ENCODE results near the gene ATF5.
A peak's percentile ranks its signal among the peaks of the same experiment; 100 is the strongest.
"Not testable (repeated sequence)": the region's sequence is repeated elsewhere in the genome, so short reads cannot be mapped to it uniquely, and the experiment has no call there.

ATF5 gene

GRCh38 chr19:49960980-49961379 is 32.0 kb downstream of the ATF5 start, which contains the start of gene SIGLEC11:
TSS of gene SIGLEC11 (minus strand) at chr19:49961172. CDS start at chr19:49961081, 91 bp downstream.
- DNase-seq (ENCODE audit: low spot score in 2 of 2); H3K36me3 Mint-ChIP-seq (ENCODE audit: insufficient read depth); ATAC-seq (replicated peaks; ENCODE audit: extremely low read depth, poor library complexity, severe bottlenecking); H3K9me3 Mint-ChIP-seq; H3K4me3 Mint-ChIP-seq; H3K27ac Mint-ChIP-seq (ENCODE audit: low read depth); H3K4me1 Mint-ChIP-seq: not testable (repeated sequence)
- peaks cover 24% of the 10 kb centered on the region for H3K27me3 Mint-ChIP-seq

DNA sequence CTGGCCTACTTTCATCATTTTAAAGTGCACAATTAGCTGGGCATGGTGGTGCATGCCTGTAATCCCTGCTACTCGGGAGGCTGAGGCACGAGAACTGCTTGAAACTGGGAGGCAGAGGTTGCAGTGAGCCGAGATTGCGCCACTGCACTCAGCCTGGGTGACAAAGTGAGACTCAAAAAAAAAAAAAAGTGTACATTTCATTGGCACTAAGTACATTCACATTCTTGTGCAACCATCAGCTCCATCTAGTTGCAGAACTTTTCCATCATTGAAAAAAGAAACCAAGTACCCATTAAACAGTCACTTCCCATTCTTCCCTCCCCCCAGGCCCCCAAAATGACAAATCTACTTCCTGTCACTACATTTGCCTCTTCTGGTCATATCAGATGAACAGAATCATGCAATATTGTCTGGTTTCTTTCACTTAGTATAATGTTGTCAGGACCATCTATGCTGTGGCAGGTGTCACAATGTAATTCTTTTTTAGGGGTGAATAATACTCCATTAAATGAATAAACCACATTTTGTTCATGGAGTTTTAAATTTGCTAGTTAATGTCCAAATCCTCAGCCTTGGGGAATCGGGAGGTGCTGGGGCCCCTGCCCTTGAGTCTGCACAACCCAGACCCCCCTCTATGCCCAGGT is 39.4 kb downstream of the ATF5 start:
- Mint-ChIP-seq H3K27ac (ENCODE audit: low read depth) (no peak overlapping the region), H3K27me3 (peaks cover 26% of the 10 kb centered on the region), H3K4me3 (no peak overlapping the region), H3K36me3 (ENCODE audit: insufficient read depth) (no peaks in the 10 kb centered on the region), H3K9me3 (no peaks in the 10 kb centered on the region), H3K4me1 (no peaks in the 10 kb centered on the region)
- DNase-seq (ENCODE audit: low spot score in 2 of 2) = no peak
- no peak for ATAC-seq (replicated peaks; ENCODE audit: extremely low read depth, poor library complexity, severe bottlenecking)

DNA sequence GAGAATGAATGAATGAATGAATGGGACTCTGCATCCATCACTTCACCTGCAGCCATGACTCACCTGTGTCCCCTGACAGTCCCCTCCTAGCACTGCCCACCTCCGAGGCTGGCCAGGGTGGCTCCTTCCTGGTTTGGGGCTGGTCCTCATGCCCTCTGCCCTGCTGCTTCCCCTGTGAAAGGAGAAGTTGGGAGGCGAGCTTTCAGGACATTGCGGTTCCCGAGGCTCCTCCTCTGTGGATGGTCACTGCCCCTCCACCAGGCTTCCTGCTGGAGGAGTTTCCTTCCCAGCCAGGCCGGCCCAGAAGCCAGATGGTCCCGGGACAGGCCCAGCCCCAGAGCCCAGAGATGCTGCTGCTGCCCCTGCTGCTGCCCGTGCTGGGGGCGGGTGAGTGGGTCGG is 40.4 kb downstream of the ATF5 start:
- not testable (repeated sequence) for H3K4me1 Mint-ChIP-seq; H3K9me3 Mint-ChIP-seq; H3K36me3 Mint-ChIP-seq (ENCODE audit: insufficient read depth); H3K4me3 Mint-ChIP-seq; DNase-seq (ENCODE audit: low spot score in 2 of 2); ATAC-seq (replicated peaks; ENCODE audit: extremely low read depth, poor library complexity, severe bottlenecking); H3K27ac Mint-ChIP-seq (ENCODE audit: low read depth)
- H3K27me3 Mint-ChIP-seq = peaks cover 21% of the 10 kb centered on the region

DNA sequence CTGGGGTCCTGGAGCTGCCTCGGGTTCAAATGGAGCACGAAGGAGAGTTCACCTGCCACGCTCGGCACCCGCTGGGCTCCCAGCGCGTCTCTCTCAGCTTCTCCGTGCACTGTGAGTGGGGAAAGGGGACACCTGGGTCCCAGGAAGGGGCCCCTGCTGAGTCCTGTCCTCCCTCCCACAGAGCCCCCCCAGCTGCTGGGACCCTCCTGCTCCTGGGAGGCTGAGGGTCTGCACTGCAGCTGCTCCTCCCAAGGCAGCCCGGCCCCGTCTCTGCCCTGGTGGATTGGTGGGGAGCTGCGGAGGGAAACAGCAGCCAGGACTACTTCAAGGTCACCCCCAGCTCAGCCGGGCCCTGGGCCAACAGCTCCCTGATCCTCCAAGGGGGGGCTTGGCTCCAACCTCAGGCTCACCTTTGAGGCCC is 43.0 kb downstream of the ATF5 start:
- Mint-ChIP-seq H3K9me3 (no peaks in the 10 kb centered on the region), H3K36me3 (ENCODE audit: insufficient read depth) (peaks cover 8% of the 10 kb centered on the region), H3K27me3 (peaks cover 8% of the 10 kb centered on the region), H3K27ac (ENCODE audit: low read depth) (peak overlapping the region; percentile 29), H3K4me1 (peaks cover 5% of the 10 kb centered on the region), H3K4me3 (no peak overlapping the region)
- DNase-seq (ENCODE audit: low spot score in 2 of 2) (no peak), ATAC-seq (replicated peaks; ENCODE audit: extremely low read depth, poor library complexity, severe bottlenecking) (no peak)

DNA sequence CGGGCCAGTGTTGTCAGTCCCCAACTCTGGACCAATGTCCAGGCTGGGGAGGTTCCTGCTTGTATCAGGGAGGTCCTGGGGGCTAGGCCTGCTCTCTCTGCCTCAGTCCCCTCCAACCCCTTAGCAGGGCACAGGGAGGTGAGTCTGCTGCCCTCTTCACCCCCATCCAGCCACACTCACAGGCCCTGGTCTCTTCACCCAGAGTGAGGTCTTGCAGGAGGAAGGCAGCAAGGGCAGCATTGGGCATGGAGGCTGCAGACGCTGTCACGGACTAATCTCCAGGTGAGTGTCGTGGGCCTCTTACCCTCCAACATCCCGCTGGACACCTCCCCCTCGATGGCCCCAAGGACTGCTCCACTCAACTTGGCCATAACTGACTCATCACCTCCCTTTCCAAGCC is 43.8 kb downstream of the ATF5 start:
- no peak for ATAC-seq (replicated peaks; ENCODE audit: extremely low read depth, poor library complexity, severe bottlenecking)
- H3K27me3 Mint-ChIP-seq = peaks cover 8% of the 10 kb centered on the region
- peaks cover 5% of the 10 kb centered on the region for H3K4me1 Mint-ChIP-seq
- no peak overlapping the region for H3K4me3 Mint-ChIP-seq
- no peaks in the 10 kb centered on the region for H3K9me3 Mint-ChIP-seq
- peaks cover 8% of the 10 kb centered on the region for H3K36me3 Mint-ChIP-seq (ENCODE audit: insufficient read depth)
- H3K27ac Mint-ChIP-seq (ENCODE audit: low read depth) = no peak overlapping the region
- DNase-seq (ENCODE audit: low spot score in 2 of 2) = no peak

- no peak overlapping the region for H3K4me3 Mint-ChIP-seq
- H3K36me3 Mint-ChIP-seq (ENCODE audit: insufficient read depth) = peaks cover 8% of the 10 kb centered on the region
- ATAC-seq (replicated peaks; ENCODE audit: extremely low read depth, poor library complexity, severe bottlenecking) (no peak), DNase-seq (ENCODE audit: low spot score in 2 of 2) (no peak)
- no peaks in the 10 kb centered on the region for H3K9me3 Mint-ChIP-seq
- peaks cover 5% of the 10 kb centered on the region for H3K4me1 Mint-ChIP-seq
- H3K27ac Mint-ChIP-seq (ENCODE audit: low read depth) = peak overlapping the region; percentile 63
- H3K27me3 Mint-ChIP-seq = peaks cover 2% of the 10 kb centered on the region
Measured at GRCh38 chr19:49973987-49974386, 45.0 kb downstream of the ATF5 start.

GRCh38 chr19:49975051-49975450 is 46.0 kb downstream of the ATF5 start:
- Mint-ChIP-seq H3K36me3 (ENCODE audit: insufficient read depth) (peaks cover 10% of the 10 kb centered on the region), H3K4me1 (peaks cover 5% of the 10 kb centered on the region), H3K4me3 (no peak overlapping the region), H3K27ac (ENCODE audit: low read depth) (no peak overlapping the region), H3K27me3 (no peaks in the 10 kb centered on the region), H3K9me3 (no peaks in the 10 kb centered on the region)
- DNase-seq (ENCODE audit: low spot score in 2 of 2) (no peak), ATAC-seq (replicated peaks; ENCODE audit: extremely low read depth, poor library complexity, severe bottlenecking) (no peak)

GRCh38 chr19:49976496-49976895 is 47.5 kb downstream of the ATF5 start:
- peak overlapping the region; percentile 80 for H3K27ac Mint-ChIP-seq (ENCODE audit: low read depth)
- peaks cover 5% of the 10 kb centered on the region for H3K4me1 Mint-ChIP-seq
- ATAC-seq (replicated peaks; ENCODE audit: extremely low read depth, poor library complexity, severe bottlenecking) (no peak), DNase-seq (ENCODE audit: low spot score in 2 of 2) (no peak)
- no peak overlapping the region for H3K4me3 Mint-ChIP-seq
- H3K27me3 Mint-ChIP-seq = no peaks in the 10 kb centered on the region
- no peaks in the 10 kb centered on the region for H3K9me3 Mint-ChIP-seq
- H3K36me3 Mint-ChIP-seq (ENCODE audit: insufficient read depth) = peaks cover 12% of the 10 kb centered on the region

GRCh38 chr19:49977076-49977475 is 48.1 kb downstream of the ATF5 start:
- no peak for DNase-seq (ENCODE audit: low spot score in 2 of 2)
- Mint-ChIP-seq H3K4me3 (no peak overlapping the region), H3K9me3 (no peaks in the 10 kb centered on the region), H3K27me3 (no peaks in the 10 kb centered on the region), H3K36me3 (ENCODE audit: insufficient read depth) (peaks cover 14% of the 10 kb centered on the region), H3K27ac (ENCODE audit: low read depth) (peak overlapping the region; percentile 80), H3K4me1 (peaks cover 5% of the 10 kb centered on the region)
- ATAC-seq (replicated peaks; ENCODE audit: extremely low read depth, poor library complexity, severe bottlenecking) = no peak

DNA sequence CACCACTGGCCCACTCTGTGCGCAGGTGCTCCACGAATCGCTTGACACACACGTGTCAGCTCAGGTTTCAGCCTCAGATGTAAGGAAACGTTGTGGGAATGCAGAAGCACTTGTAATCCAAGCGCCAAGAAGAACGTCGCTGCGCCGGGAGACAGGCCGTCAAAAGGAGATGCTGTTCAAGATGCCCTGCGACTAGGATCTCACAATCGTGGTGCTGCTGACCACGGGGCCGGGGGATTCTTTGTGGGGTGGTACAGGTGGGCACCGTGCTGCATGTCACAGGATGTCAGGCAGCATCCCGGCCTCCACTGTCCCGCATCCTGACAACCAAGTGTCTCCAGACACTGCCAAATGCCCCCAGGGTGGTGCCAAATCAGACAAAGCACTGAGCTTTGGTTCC is 48.9 kb downstream of the ATF5 start:
- H3K27me3 Mint-ChIP-seq = no peaks in the 10 kb centered on the region
- H3K36me3 Mint-ChIP-seq (ENCODE audit: insufficient read depth) = peaks cover 14% of the 10 kb centered on the region
- peaks cover 5% of the 10 kb centered on the region for H3K4me1 Mint-ChIP-seq

DNA sequence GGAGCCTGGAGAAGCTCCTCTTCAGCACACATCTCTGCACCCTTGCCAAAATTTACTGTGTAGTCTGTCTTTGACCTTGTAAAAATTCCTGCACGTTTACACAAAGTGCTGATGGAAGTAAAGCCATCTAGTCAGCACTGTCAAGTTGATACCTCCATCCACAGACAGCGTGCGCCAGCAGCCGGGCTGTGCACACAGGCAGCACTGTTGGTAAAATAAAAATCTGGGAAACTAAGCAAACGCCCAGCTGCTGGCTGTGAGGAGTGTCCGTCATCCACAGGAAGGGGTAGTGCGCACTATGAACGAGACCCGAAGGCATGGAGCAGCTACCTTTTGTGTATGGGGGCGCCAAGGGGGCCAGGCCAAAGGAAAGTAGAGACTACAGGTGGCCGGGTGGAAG is 49.3 kb downstream of the ATF5 start:
- H3K4me1 Mint-ChIP-seq = peaks cover 5% of the 10 kb centered on the region
- no peaks in the 10 kb centered on the region for H3K27me3 Mint-ChIP-seq
- no peak overlapping the region for H3K4me3 Mint-ChIP-seq
- no peak overlapping the region for H3K27ac Mint-ChIP-seq (ENCODE audit: low read depth)
- no peaks in the 10 kb centered on the region for H3K9me3 Mint-ChIP-seq
- ATAC-seq (replicated peaks; ENCODE audit: extremely low read depth, poor library complexity, severe bottlenecking) (no peak), DNase-seq (ENCODE audit: low spot score in 2 of 2) (no peak)
- peaks cover 14% of the 10 kb centered on the region for H3K36me3 Mint-ChIP-seq (ENCODE audit: insufficient read depth)

More for the DNA sequence above, 48.9 kb downstream of the ATF5 start:
- Mint-ChIP-seq H3K4me3 (no peak overlapping the region), H3K27ac (ENCODE audit: low read depth) (no peak overlapping the region), H3K9me3 (no peaks in the 10 kb centered on the region)
- ATAC-seq (replicated peaks; ENCODE audit: extremely low read depth, poor library complexity, severe bottlenecking) (no peak), DNase-seq (ENCODE audit: low spot score in 2 of 2) (no peak)

DNA sequence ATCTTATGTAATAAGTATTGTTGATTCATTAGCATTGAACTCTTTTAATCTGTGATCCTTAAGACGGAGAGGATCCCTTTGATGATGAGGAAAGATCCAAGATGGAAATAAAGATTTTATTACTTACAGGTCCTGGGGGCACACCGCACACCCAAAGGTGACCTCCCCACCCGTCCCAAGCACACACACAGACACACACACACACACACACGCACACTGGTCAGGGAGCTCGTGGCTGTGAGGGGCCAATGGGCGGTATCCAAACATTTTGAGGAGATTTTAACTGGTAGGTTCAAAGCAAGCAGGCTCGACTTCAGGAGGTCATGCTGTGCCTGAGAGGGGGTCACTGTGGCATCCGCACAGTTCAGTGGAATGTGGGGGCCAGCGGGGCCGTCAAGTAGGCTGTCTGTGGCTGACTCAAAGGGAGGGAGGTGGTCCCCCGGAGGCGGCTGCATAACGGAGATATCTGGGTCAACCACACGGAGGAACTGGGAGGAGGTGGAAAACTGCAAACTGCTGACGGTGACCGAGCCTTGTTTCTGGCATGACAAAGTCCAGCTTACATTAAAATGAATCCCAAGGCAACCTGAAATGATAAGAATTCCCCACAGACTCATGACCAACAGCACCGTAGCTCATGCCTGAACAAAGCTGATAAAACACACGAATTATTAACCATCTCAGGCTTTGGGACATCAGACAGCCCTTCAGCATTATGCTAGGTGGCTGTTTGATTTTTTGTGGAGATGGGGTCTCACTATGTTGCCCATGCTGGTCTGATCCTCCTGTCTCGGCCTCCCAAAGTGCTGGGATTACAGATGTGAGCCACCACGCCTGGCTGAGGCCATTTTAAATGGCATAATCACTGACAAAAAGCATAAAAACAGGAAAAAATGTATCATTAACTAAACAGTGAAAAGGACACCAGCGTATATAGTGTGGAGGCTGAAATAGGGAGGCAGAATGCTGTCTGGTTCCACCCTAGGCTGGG is 52.9 kb downstream of the ATF5 start:
- H3K4me3 Mint-ChIP-seq = no peak overlapping the region
- peaks cover 10% of the 10 kb centered on the region for H3K36me3 Mint-ChIP-seq (ENCODE audit: insufficient read depth)
- no peak overlapping the region for H3K27ac Mint-ChIP-seq (ENCODE audit: low read depth)
- H3K4me1 Mint-ChIP-seq = peaks cover under 1% of the 10 kb centered on the region
- DNase-seq (ENCODE audit: low spot score in 2 of 2) = no peak
- no peaks in the 10 kb centered on the region for H3K27me3 Mint-ChIP-seq
- H3K9me3 Mint-ChIP-seq = no peaks in the 10 kb centered on the region
- ATAC-seq (replicated peaks; ENCODE audit: extremely low read depth, poor library complexity, severe bottlenecking) = no peak

Data from central memory CD8-positive, alpha-beta T cell (primary cell).